Dermis microvascular lymphatic vessel endothelial cell (primary cell): ENCODE measurements around the gene MXD3. TPM values are rescaled to one million over a fixed set of nuclear protein-coding genes. Genes with fewer than 3 reads are reported as not detected.

Experiments
- DNase-seq, 2 donors: peaks; one replicate each; pipeline versions ENCODE4 v3.0.0 to v3.0.0-alpha.2; 2010; ENCODE audit warnings: low read depth in 2 of 2
- total RNA-seq: library from RNA; depleted of rRNA; stranded (reverse); fragments of >200 nt; gene quantifications from 2 replicates; pipeline ENCODE4 v1.2.1, GENCODE V29; 2014

Gene MXD3
- total RNA-seq, 1 donor from 2014 or later, result 23.6 TPM

DNA sequence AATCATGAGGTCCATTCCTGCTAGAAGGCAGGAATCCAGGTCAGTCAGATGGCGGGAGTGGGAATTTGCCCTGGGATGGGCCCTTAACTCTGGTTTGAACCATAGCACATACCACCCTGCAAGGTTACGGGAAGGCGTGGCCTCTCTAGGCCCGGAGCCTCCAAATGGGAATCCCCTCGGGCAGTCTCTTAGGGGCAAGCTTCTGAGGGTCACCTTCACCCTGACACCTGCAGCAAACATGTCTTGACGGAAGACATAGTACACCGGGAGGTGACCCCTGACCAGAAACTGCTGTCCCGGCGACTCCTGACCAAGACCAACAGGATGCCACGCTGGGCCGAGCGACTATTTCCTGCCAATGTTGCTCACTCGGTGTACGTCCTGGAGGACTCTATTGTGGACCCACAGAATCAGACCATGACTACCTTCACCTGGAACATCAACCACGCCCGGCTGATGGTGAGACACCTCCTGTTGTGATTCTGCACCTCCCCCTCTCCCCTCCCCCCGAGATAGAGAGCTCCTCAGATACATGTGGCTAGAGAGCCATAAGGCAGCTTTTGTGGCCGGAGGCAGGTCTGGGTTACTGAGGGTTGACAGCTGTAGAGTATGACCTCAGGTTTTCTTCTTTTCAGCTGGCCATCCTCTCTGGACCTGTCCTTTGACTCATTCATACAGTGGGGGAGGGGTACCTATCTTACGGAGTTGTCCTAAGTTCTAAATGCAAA is 7.1 kb downstream of the MXD3 start:
- DNase-seq, result peak in 1 of 2 donors; percentile 53

DNA sequence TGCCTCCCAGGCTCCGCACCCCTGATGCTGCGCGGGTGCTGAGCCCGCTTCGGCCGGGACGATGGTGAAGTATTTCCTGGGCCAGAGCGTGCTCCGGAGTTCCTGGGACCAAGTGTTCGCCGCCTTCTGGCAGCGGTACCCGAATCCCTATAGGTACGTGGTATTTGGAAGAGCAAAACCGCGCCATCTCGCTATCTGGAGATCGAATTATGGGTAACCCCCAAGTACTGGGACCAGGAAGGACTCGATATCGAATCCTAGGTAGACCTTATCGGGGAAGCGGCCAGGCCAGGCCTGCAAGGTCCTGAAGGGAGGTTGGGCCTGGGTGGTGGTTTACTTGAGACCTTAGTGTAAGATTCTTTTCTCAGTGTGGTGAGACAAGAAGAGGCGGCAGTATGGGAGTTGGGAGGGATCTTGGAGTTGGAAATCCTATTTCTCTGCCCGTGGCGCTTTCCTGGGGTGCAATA is 7.7 kb downstream of the MXD3 start:
- DNase-seq, result peak in 1 of 2 donors; percentile 26

DNA sequence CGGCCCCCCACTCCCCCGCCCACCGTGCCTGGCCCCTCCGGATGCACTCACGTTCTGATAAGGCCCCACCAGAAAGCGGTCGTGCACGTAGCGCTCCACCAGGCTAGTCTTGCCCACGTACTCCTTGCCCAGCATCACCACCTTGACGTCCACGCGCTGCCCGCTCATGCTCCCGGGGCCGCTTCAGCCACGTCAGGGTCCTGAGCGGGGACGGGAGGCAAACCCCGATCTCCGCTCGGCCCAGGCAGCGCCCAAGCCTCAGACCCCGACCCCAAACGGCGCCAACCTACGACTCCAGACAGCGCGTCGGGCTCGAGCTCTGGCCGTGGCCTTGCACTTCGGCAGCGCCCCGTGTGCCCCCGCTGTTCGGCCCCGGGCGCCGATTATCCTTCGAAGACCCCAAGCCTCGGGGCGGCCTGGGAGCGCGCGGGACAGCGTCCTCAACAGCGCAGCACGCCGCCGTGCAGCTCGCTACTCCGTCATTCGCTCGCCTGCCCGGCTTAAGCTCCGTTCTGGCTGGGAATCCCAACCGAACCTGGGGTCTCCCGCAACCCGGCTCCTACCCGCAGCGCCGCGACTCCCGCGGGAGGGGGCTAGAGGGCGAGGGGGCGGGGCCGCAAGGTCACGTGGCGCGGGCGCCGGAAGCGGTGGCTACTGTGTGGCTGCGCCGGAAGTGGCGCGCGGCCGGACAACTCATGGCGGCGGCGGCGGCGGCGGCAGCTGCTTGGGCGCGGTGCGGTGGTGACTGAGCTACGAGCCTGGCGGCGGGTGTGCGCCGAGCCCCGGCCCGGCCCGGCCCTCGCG is 8.4 kb downstream of the MXD3 start, which contains the start of the genes PRELID1 and RAB24:
Gene PRELID1, plus strand, starts transcription at position 679 of the 804 bp plus-strand sequence. CDS start 187 bp downstream, outside the sequence.
Gene RAB24, minus strand, starts transcription at position 599 of the 804 bp plus-strand sequence. Its CDS starts 431 bp downstream, at position 168.
- peak; percentile 47 to 87 for DNase-seq

DNA sequence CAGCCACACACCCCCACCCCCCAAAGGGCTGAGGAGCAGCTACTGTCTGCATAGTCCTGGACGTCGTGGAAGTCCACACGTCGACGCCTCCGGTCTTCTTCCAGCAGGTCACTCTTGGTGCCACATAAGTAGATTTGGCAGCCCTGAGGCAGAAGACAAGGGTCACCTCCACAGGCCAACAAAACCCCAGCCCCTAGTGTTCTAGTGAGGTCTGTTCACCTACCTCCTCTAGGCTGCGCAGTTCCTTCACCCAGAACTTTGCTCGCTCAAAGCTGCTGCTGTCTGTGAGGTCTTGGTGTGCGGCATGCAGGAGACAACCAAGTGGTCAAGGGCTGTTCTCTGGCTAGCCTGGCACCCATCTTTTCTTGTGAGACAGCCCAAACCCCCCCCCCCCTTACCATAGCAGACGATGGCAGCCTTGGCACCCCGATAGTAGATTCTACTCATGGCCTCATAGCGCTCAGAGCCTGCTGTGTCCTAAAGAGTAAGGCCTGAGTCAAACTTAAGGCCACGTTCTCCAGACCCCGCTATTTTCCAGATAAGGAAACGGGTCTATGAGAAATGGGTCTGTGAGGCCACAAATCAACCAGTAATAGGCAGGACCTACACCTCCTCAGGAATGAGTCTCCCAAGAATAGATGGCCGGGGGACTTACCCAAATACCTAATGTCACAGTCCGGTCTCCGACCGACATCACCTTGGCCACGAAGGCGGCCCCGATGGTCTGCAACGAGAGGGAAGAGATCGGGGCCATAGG is 9.2 kb downstream of the MXD3 start:
- DNase-seq, result no peak

DNA sequence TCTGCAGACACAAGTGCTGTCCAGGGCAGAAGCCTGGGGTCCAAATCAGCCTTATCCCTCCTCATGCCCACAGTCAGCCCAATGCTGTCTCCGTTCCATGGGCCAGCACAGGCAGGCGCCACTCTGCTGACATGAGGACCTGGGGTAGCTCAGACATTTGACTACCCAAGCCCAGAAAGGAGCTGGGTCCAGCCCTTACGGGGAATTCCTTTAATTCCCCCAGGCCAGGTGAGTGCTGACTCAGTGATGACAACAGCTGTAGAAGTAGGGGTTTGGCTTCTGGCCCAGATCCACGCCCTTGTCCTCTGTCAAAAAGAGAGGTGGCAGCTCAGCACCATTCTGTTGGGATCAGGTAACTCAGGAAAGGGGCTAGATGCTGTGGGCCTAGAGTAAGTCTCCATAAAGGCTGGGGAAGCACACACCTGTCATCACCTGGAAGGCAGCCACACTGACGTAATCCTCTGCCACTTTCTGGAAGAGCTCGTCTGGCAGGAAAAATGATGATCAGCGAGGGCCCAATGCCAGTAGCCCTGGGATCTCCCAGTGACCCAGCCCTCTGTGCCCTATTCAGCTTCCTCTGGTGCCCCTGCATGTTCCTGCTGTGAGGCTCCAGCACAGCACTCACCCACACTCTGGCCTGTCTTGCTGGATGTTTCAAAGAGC is 10.1 kb downstream of the MXD3 start:
- peak in 1 of 2 donors; percentile 39 for DNase-seq

DNA sequence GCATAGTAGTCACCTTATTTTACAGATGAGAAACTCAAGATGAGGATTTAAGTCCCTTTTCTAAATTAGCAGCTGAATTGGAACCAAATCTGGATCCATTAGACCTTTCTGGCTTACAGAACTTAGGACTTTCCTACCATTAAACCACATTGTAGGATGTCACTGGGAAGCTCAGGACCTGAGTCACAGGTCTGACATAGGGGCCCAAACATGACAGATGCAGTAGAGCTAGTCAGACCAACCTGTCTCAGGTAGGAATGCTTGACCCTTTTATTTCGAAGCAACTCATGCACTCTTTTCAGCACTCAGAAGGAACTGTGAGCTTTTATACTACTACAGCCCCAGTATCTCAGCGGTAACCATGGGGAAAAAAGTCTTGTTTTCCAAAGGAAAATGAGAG is 10.7 kb downstream of the MXD3 start:
- DNase-seq, result no peak

DNA sequence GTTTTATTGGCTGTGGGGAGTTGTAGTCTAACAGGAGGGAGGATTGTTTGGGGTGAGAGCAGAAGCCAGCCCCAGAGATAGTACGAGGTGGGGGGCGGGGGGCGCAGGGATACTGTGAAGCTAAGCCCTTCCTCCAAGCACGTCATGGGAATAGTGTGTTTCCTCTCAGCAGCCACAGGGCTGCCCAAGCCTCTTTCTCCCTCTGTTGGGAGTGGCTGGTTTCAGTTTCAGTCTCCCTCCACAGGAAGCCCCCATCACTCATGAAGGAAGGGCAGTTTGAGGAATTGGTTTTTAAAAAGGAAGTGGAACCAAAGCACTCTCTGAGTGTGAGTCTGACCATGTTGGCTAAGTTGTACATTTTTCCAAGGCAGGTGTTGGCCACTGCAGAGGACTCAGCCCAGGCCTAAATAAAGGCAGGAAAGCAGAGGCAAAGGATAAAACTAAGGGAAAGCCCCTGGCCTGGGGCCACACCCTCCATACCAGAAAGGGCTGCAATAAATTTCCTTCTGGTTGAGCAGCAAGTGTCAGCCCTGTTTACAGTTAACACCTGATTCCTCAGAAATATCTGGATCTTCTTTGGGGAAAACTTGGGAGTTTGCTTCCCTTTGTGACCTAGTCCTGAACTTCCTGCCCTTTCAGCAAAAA is 11.3 kb downstream of the MXD3 start:
- DNase-seq, result peak; percentile 92

DNA sequence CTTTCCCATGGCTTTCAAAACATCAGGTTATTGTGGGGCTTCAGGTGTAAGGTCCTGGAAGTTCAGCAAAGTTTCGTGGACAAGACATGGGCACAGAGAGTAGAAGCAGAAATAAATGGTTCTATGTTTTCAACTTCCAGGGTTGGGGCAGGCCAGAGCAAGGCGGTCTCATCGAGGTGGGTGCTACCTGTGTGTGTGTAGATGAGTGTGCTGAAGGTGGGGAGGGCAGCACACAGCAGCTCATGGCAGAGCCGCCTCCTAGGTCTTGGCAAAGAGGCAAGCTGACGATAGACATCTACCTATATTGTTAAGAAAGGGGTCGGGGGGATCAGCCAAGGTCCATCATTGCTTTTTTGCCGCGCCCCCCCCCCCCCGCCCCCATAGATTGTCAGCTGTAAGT is 12.0 kb downstream of the MXD3 start:
- DNase-seq, result no peak

DNA sequence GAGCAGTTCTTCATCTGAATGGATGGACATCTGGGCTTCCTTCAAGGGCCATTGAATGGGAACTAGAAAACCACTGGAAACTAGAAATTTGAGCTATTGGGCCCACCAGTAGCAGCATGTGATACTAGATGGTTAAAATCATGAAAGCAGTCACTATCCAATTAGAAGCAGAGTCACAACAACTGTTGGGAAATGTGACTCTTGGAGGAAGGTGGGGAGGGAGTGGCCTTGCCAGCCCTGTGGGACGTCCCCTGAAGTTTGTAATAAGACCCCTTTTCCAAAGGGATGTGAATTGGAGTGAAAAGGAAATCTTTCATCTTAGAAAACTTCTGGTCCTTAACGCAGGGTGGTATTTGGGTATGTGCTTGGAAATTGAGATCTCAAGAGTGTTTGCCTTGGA is 13.8 kb downstream of the MXD3 start:
- no peak for DNase-seq

DNA sequence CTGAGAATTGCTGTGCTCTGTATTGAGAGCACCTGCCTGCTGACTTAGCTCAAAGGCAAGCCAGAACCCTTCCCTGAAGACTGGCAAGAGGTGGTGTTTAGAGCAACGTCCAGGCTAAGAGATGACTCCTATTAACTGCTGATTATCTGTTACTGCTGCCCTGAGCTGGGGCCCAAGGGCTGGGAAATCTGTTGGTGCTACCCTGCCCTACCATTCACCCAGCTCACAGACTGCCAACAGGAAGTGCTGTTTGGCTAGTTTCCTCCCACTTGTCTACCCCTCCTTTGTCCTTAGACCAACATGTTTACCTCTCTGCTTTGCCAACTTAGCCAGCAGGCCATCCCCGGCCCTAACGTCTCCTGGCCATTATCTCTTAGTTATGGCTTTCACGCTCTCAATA is 15.1 kb downstream of the MXD3 start:
- peak in 1 of 2 donors; percentile 64 for DNase-seq

DNA sequence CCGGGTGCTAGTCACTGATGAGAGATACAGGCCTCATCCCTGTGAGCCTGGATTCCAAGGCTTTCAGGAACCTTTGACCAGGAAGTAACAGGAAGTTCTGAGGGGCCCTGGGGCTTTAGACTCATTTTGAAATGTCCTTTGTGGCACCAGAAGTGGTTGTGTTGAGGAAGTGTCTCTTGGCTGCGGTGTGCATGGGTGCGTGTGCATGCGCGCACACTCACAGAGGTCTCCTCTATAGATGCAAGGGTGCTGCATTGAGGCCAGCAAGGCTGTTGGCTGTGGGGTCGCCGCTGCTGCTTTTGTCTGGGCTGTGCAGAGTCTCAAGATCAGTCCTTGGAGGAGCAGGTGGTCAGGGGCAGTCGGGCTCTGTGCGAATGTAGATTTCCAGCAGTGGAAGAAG is 15.8 kb downstream of the MXD3 start:
- no peak for DNase-seq

DNA sequence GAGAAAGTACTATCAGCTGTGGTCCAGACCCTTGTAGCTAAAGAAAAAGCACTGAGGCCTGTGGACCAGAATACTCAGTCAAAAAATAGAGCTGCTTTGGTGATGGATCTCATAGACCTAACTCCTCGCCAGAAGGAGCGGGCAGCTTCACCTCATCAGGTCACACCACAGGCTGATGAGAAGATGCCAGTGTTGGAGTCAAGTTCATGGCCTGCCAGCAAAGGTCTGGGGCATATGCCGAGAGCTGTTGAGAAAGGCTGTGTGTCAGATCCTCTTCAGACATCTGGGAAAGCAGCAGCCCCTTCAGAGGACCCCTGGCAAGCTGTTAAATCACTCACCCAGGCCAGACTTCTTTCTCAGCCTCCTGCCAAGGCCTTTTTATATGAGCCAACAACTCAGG is 17.1 kb downstream of the MXD3 start:
- DNase-seq, result no peak

DNA sequence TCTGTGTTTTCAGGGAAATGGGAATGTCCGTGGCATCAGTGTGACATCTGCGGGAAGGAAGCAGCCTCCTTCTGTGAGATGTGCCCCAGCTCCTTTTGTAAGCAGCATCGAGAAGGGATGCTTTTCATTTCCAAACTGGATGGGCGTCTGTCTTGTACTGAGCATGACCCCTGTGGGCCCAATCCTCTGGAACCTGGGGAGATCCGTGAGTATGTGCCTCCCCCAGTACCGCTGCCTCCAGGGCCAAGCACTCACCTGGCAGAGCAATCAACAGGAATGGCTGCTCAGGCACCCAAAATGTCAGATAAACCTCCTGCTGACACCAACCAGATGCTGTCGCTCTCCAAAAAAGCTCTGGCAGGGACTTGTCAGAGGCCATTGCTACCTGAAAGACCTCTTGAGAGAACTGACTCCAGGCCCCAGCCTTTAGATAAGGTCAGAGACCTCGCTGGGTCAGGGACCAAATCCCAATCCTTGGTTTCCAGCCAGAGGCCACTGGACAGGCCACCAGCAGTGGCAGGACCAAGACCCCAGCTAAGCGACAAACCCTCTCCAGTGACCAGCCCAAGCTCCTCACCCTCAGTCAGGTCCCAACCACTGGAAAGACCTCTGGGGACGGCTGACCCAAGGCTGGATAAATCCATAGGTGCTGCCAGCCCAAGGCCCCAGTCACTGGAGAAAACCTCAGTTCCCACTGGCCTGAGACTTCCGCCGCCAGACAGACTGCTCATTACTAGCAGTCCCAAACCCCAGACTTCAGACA is 17.7 kb downstream of the MXD3 start:
- no peak for DNase-seq

DNA sequence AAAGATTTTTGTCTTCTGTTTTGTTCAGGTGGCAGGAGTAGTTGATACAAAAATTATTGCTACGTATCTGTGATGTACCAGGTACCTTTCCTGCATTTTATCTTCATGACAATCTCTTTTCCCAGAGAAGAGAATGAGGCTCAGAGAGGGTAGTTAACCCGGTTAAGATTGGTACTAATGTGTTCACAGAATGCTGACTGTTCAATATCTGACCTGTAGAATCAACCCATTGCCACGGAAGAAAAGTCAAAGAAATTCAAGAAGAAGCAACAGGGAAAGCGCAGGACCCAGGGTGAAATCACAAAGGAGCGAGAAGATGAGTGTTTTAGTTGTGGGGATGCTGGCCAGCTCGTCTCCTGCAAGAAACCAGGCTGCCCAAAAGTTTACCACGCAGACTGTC is 20.0 kb downstream of the MXD3 start:
- DNase-seq, result no peak

DNA sequence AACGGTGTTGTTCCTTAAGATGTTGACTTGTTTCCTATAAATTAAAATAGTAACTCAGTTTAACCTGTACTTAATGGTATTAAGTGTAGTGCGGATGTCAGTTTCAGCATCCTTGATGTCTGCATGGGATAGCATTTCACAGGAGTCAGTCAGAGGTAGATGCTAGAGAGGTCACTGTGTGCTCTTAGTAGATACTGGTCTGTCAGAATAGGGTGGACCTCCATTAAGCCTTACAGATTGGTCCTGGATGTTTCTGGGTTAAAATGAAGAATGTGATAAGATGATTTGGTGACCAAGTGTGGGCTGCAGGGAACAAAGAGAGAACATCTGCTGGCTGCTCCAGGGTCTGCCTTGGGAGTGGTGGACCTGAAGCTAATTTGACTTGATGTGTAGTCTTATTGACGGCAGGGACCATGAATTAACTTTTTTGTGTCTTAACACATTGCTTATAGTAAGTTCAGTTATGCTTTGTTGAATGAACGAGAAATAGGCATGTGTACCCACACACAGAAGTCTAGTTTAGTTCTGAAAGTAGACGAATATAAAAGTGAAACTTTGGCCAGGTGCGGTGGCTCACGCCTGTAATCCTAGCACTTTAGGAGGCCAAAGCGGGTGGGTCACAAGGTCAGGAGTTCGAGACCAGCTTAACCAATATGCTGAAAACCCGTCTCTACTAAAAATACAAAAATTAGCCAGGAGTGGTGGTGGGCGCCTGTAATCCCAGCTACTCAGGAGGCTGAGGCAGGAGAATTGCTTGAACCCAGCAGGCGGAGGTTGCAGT is 20.7 kb downstream of the MXD3 start:
- no peak for DNase-seq

DNA sequence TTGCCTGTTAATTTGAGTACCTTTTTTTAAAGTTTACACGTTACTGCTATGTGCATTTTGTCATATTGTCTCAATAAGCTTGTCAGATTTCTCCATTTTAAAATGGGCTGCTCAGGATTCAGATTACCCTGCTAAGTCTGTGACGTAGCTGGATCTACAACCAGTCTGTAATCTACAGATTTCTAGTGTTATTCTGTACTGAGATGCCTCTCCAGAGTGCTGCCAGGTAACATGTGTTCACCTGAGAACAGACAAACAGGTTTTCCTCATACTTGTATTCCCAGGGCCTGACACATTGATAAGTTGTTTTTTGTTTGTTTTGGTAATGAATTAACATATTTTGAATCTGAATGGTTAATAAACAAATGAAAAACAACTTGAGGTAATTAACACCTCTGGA is 23.5 kb downstream of the MXD3 start:
- DNase-seq, result no peak

DNA sequence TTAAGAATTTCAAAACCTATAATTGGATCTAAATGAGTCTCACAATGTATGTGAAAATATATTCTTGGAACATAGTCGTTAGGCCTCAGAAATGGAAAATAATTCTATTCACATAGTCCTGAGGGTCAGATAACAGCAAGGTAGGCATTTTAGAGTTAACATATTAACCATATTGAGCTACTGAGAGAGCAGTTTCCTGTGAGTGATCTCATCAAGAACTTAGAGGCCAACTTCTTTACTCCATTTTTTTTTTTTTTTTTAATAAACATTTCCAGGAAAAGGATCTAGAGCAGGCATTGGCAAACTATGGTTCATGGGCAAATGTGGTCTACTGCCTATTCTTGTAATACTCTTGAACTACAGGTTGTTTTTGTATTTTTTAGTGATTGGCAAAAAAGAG is 34.8 kb downstream of the MXD3 start:
- peak in 1 of 2 donors; percentile 53 for DNase-seq

DNA sequence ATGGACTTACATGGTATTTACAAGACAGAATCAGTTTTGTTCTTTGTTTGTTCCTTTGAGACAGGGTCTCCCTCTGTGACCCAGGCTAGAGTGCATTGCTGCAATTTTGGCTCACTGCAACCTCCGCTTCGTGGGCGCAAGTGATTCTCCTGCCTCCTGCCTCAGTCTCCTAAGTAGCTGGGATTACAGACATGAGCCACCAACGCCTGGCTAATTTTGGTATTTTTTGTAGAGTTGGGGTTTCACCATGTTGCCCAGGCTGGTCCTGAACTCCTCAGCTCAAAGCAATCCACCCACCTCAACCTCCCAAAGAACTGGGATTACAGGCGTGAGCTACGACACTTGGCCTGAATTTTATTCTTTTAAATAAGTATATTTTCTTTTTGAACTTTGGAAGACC is 35.8 kb downstream of the MXD3 start:
- no peak for DNase-seq

DNA sequence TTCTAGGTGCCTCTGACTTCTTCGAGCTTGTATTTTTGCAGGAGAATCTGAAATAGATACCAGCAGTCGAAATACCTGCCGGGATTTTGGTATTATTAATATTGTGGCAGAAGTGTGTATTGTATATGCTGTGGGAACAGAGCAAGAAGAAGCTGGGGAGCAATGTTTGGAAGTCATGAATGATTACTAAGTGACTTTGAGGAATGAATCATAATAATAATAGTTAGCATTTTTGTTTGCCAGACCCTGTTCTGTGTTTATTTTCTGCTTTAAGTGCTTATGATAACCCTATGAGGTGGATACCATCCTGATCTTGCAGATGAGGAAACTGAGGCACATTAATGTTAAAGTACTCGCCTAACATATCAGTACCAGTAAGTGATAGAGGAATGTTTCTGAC is 40.6 kb downstream of the MXD3 start:
- no peak for DNase-seq
